RWPE2 (cell line): ENCODE data around the gene FYTTD1.

Experiments used
- ATAC-seq: fragments of 200-7000 bp; cut with Tn5 transposase; 3 replicates; pipeline ENCODE4 v1.9.1; 2021; ENCODE audit warnings: low read depth
- DNase-seq: peaks from one replicate; pipeline ENCODE4 v3.0.0-alpha.2; 2020; ENCODE audit warnings: low spot score
- H3K27ac ChIP-seq: fragments of 450-650 bp; 2 replicates; pipeline ENCODE4 v1.5.1; 2017; ENCODE audit warnings: mild to moderate bottlenecking; ENCODE audit not compliant: poor library complexity, severe bottlenecking
- H3K27me3 ChIP-seq: fragments of 250-450 bp; sonication (Bioruptor Pico); 2 replicates; pipeline ENCODE4 v1.5.1; 2021; ENCODE audit warnings: mild to moderate bottlenecking, moderate library complexity; ENCODE audit not compliant: insufficient read depth, poor library complexity, severe bottlenecking
- H3K36me3 ChIP-seq: fragments of 250-450 bp; sonication (Bioruptor Pico); 2 replicates; pipeline ENCODE4 v1.5.1; 2020; ENCODE audit warnings: low read depth, mild to moderate bottlenecking, moderate library complexity
- H3K4me1 ChIP-seq: fragments of 250-450 bp; sonication (Bioruptor Pico); 2 replicates; pipeline ENCODE4 v1.5.1; 2021; ENCODE audit warnings: mild to moderate bottlenecking, moderate library complexity; ENCODE audit not compliant: insufficient read depth, poor library complexity, severe bottlenecking
- H3K4me3 ChIP-seq: fragments of 250-450 bp; sonication (Bioruptor Pico); 2 replicates; pipeline ENCODE4 v1.5.1; 2021; ENCODE audit warnings: mild to moderate bottlenecking, moderate library complexity; ENCODE audit not compliant: severe bottlenecking
- H3K9me3 ChIP-seq: fragments of 250-450 bp; sonication (Bioruptor Pico); 2 replicates; pipeline ENCODE4 v1.5.1; 2021; ENCODE audit warnings: mild to moderate bottlenecking, moderate library complexity; ENCODE audit not compliant: severe bottlenecking
- CTCF ChIP-seq: fragments of 450-650 bp; IDR thresholded peaks from one replicate; pipeline ENCODE4 v1.5.1; 2017; ENCODE audit warnings: mild to moderate bottlenecking, moderate library complexity; ENCODE audit not compliant: poor library complexity, severe bottlenecking

The FYTTD1 gene

GRCh38 chr3:197746209-197746608 is 3.5 kb upstream of the FYTTD1 start:
- no peak for TF ChIP-seq CTCF
- Histone ChIP-seq H3K4me1 (no peaks in the 10 kb centered on the region), H3K4me3 (no peak overlapping the region), H3K27ac (no peak overlapping the region), H3K27me3 (no peaks in the 10 kb centered on the region), H3K36me3 (no peaks in the 10 kb centered on the region), H3K9me3 (no peaks in the 10 kb centered on the region)
- ATAC-seq, result no peak
- no peak for DNase-seq

GRCh38 chr3:197746801-197747237 is 2.9 kb upstream of the FYTTD1 start:
- ATAC-seq, result no peak
- no peak for TF ChIP-seq CTCF
- no peaks in the 10 kb centered on the region for H3K27me3 ChIP-seq
- no peaks in the 10 kb centered on the region for H3K4me1 ChIP-seq
- no peaks in the 10 kb centered on the region for H3K36me3 ChIP-seq
- no peaks in the 10 kb centered on the region for H3K9me3 ChIP-seq
- no peak overlapping the region for H3K27ac ChIP-seq
- DNase-seq, result no peak
- H3K4me3 ChIP-seq, result no peak overlapping the region

GRCh38 chr3:197748597-197749314 is 927 bp upstream of the FYTTD1 start:
- H3K27ac ChIP-seq, result peak overlapping the region; percentile 80
- peaks cover 6% of the 10 kb centered on the region for H3K4me1 ChIP-seq
- no peaks in the 10 kb centered on the region for H3K27me3 ChIP-seq
- no peaks in the 10 kb centered on the region for H3K9me3 ChIP-seq
- no peaks in the 10 kb centered on the region for H3K36me3 ChIP-seq
- H3K4me3 ChIP-seq, result peak overlapping the region; percentile 54
- ATAC-seq, result no peak
- DNase-seq, result no peak
- no peak for TF ChIP-seq CTCF

GRCh38 chr3:197749315-197749600 is 425 bp upstream of the FYTTD1 start:
- DNase-seq (no peak), ATAC-seq (peak; percentile 56)
- H3K9me3 ChIP-seq, result no peaks in the 10 kb centered on the region
- H3K4me1 ChIP-seq, result peaks cover 8% of the 10 kb centered on the region
- H3K27ac ChIP-seq, result peak overlapping the region; percentile 80
- TF ChIP-seq CTCF, result no peak
- H3K36me3 ChIP-seq, result no peaks in the 10 kb centered on the region
- no peaks in the 10 kb centered on the region for H3K27me3 ChIP-seq
- H3K4me3 ChIP-seq, result peak overlapping the region; percentile 54

GRCh38 chr3:197750396-197750831 is 731 bp downstream of the FYTTD1 start:
- Histone ChIP-seq H3K9me3 (no peaks in the 10 kb centered on the region), H3K4me3 (peak overlapping the region; percentile 54), H3K36me3 (no peaks in the 10 kb centered on the region), H3K4me1 (peaks cover 13% of the 10 kb centered on the region), H3K27me3 (no peaks in the 10 kb centered on the region), H3K27ac (peak overlapping the region; percentile 80)
- TF ChIP-seq CTCF, result no peak
- ATAC-seq, result peak; percentile 61
- peak; percentile 67 for DNase-seq
